H1 (cell line): Measurements from ENCODE around the gene CXCL6. TPM values are rescaled to one million over a fixed set of nuclear protein-coding genes. Genes with fewer than 3 reads are reported as not detected.

Experiments
- CTCF ChIA-PET: fragments of 300-600 bp; sonication (Branson Sonifier 250); formaldehyde crosslinking; loops from one replicate; lab custom pipeline; 2021; ENCODE audit not compliant: partially characterized antibody; lab: Charles Lee
- POLR2A ChIA-PET: fragments of 300-600 bp; sonication (Branson Sonifier 250); formaldehyde crosslinking; loops from one replicate; lab custom pipeline; 2021; ENCODE audit warnings: inconsistent platforms; ENCODE audit not compliant: partially characterized antibody; lab: Charles Lee
- DNase-seq, 2 experiments: peaks; one replicate each; pipeline versions ENCODE4 v3.0.0 to v3.0.0-alpha.2; 2010 to 2022; ENCODE audit warnings: low spot score in 2 of 2, low read depth in 1 of 2, mixed read lengths in 1 of 2
- FAIRE-seq: peaks from 2 replicates; lab custom pipeline; 2011; peaks lifted over from hg19 to GRCh38; lab: Jason Lieb, UNC
- H2AFZ ChIP-seq: 2 replicates; pipeline ENCODE4 v1.8.1; 2012; ENCODE audit warnings: low read length, inconsistent platforms
- H2AK5ac ChIP-seq: 2 replicates; pipeline ENCODE4 v1.6.1; 2013; ENCODE audit warnings: low read depth, low read length
- H2BK120ac ChIP-seq: replicated peaks from 2 replicates; pipeline ENCODE3; 2013; ENCODE audit warnings: low read depth, low read length, inconsistent platforms
- H2BK12ac ChIP-seq: 2 replicates; pipeline ENCODE4 v1.6.1; 2013; ENCODE audit warnings: low read depth, low read length
- H2BK15ac ChIP-seq: 2 replicates; pipeline ENCODE4 v1.6.1; 2013; ENCODE audit warnings: low read length
- H2BK20ac ChIP-seq: 2 replicates; pipeline ENCODE4 v1.6.1; 2013; ENCODE audit warnings: low read length
- H2BK5ac ChIP-seq: 2 replicates; pipeline ENCODE4 v1.6.1; 2013; ENCODE audit warnings: low read depth, low read length
- H3K14ac ChIP-seq: 2 replicates; pipeline ENCODE4 v1.6.1; 2013; ENCODE audit warnings: inconsistent platforms; ENCODE audit not compliant: insufficient read length
- H3K18ac ChIP-seq: 2 replicates; pipeline ENCODE4 v1.6.1; 2013; ENCODE audit warnings: low read length; ENCODE audit errors: extremely low read depth
- H3K23ac ChIP-seq: 2 replicates; pipeline ENCODE4 v1.6.1; 2013; ENCODE audit warnings: inconsistent platforms; ENCODE audit not compliant: insufficient read length
- H3K23me2 ChIP-seq: 2 replicates; pipeline ENCODE4 v1.6.1; 2013; ENCODE audit warnings: low read depth, low read length
- H3K27ac ChIP-seq: 2 replicates; pipeline ENCODE4 v1.6.1; 2011; ENCODE audit warnings: low read depth, low read length, inconsistent platforms
- H3K27me3 ChIP-seq, 4 experiments: replicated peaks in 1 of 4; 1 replicate in 1 of 4; 2 replicates in 3 of 4; pipeline versions ENCODE4 v1.6.1 to v1.8.1; 2011 to 2013; ENCODE audit warnings: low read length in 3 of 4, mild to moderate bottlenecking in 3 of 4, inconsistent platforms in 2 of 4, mixed read lengths in 2 of 4, moderate library complexity in 1 of 4; ENCODE audit not compliant: control insufficient read depth in 3 of 4, insufficient read depth in 3 of 4; ENCODE audit errors: extremely low read depth in 1 of 4
- H3K36me3 ChIP-seq, 4 experiments: 2 replicates each; pipeline versions ENCODE4 v1.6.1 to v1.8.1; 2011 to 2013; ENCODE audit warnings: mild to moderate bottlenecking in 4 of 4, low read length in 3 of 4, moderate library complexity in 2 of 4, control low read depth in 1 of 4, inconsistent platforms in 1 of 4; ENCODE audit not compliant: insufficient read depth in 4 of 4, control insufficient read depth in 2 of 4
- H3K4ac ChIP-seq: replicated peaks from 2 replicates; pipeline ENCODE3; 2013; ENCODE audit warnings: low read length, low read depth, mixed read lengths, inconsistent platforms; ENCODE audit not compliant: insufficient read length
- H3K4me1 ChIP-seq, 4 experiments: replicated peaks in 1 of 4; 1 replicate in 1 of 4; 2 replicates in 3 of 4; pipeline versions ENCODE4 v1.6.1 to v1.8.1; 2011 to 2013; ENCODE audit warnings: low read length in 3 of 4, inconsistent platforms in 2 of 4, mixed read lengths in 1 of 4; ENCODE audit not compliant: insufficient read depth in 4 of 4, control insufficient read depth in 3 of 4
- H3K4me2 ChIP-seq, 2 experiments: 2 replicates each; pipeline versions ENCODE4 v1.6.1 to v1.8.1; 2011 to 2013; ENCODE audit warnings: low read depth in 2 of 2, low read length in 2 of 2, control low read depth in 1 of 2, inconsistent platforms in 1 of 2, mild to moderate bottlenecking in 1 of 2; ENCODE audit not compliant: insufficient read depth in 1 of 2
- H3K4me3 ChIP-seq, 4 experiments: fragments of 200-600, 300-600 bp in 1 of 4; sonication (generic), shearing (Covaris generic), sonication (Bioruptor Twin) in 1 of 4; 2 replicates each; pipeline versions ENCODE4 v1.5.1 to v1.8.1; 2011 to 2016; ENCODE audit warnings: low read length in 4 of 4, low read depth in 3 of 4, control low read depth in 2 of 4, inconsistent platforms in 2 of 4, mild to moderate bottlenecking in 2 of 4, mixed read lengths in 1 of 4, moderate library complexity in 1 of 4; ENCODE audit not compliant: insufficient read depth in 2 of 4; ENCODE audit errors: extremely low read depth in 1 of 4
- H3K56ac ChIP-seq: replicated peaks from 2 replicates; pipeline ENCODE3; 2013; ENCODE audit warnings: low read depth, mild to moderate bottlenecking, mixed read lengths, low read length, inconsistent platforms; ENCODE audit not compliant: insufficient read length
- H3K79me1 ChIP-seq: 2 replicates; pipeline ENCODE4 v1.6.1; 2013; ENCODE audit warnings: low read depth, low read length, control low read depth
- H3K79me2 ChIP-seq, 2 experiments: 2 replicates each; pipeline versions ENCODE4 v1.6.1 to v1.8.1; 2012 to 2013; ENCODE audit warnings: low read length in 2 of 2, mild to moderate bottlenecking in 2 of 2, inconsistent platforms in 1 of 2; ENCODE audit not compliant: insufficient read depth in 2 of 2, control insufficient read depth in 1 of 2
- H3K9ac ChIP-seq, 4 experiments: replicated peaks in 1 of 4; 1 replicate in 1 of 4; 2 replicates in 3 of 4; pipeline versions ENCODE4 v1.6.1 to v1.8.1; 2011 to 2013; ENCODE audit warnings: low read depth in 3 of 4, low read length in 3 of 4, control low read depth in 2 of 4, mild to moderate bottlenecking in 2 of 4, moderate library complexity in 2 of 4, inconsistent platforms in 1 of 4; ENCODE audit errors: extremely low read depth in 1 of 4
- H3K9me3 ChIP-seq, 2 experiments: 2 replicates each; pipeline versions ENCODE4 v1.6.1 to v1.8.1; 2012 to 2013; ENCODE audit warnings: mild to moderate bottlenecking in 2 of 2, moderate library complexity in 2 of 2, control low read depth in 1 of 2, inconsistent platforms in 1 of 2, low read depth in 1 of 2, low read length in 1 of 2, mixed read lengths in 1 of 2; ENCODE audit not compliant: insufficient read depth in 2 of 2
- H4K20me1 ChIP-seq, 2 experiments: replicated peaks in 1 of 2; 2 replicates each; pipeline versions ENCODE3 to v1.8.1; 2011 to 2013; ENCODE audit warnings: inconsistent platforms in 2 of 2, low read length in 2 of 2, mild to moderate bottlenecking in 1 of 2; ENCODE audit not compliant: insufficient read depth in 2 of 2, control insufficient read depth in 1 of 2
- H4K5ac ChIP-seq: 2 replicates; pipeline ENCODE4 v1.6.1; 2013; ENCODE audit warnings: low read length, low read depth, mixed read lengths, inconsistent platforms; ENCODE audit not compliant: insufficient read length
- H4K8ac ChIP-seq: 2 replicates; pipeline ENCODE4 v1.8.0; 2013; ENCODE audit warnings: mild to moderate bottlenecking, moderate library complexity, low read length, inconsistent platforms; ENCODE audit not compliant: insufficient read depth; ENCODE audit errors: extremely low read depth
- H4K91ac ChIP-seq: replicated peaks from 2 replicates; pipeline ENCODE3; 2013; ENCODE audit warnings: low read length, mixed read lengths, inconsistent platforms; ENCODE audit not compliant: insufficient read length
- CHD1 ChIP-seq: IDR thresholded peaks from 2 replicates; pipeline ENCODE4 v1.6.1; 2012; ENCODE audit warnings: low read depth, low read length, improper control_type of control experiment
- SP2 ChIP-seq: IDR thresholded peaks from 2 replicates; pipeline ENCODE4 v1.6.1; 2012; ENCODE audit warnings: mild to moderate bottlenecking, low read length, inconsistent platforms
- TEAD4 ChIP-seq: IDR thresholded peaks from 2 replicates; pipeline ENCODE4 v1.6.1; 2012; ENCODE audit warnings: low read depth, low read length, inconsistent platforms, mixed read lengths
- ZNF274 ChIP-seq: IDR thresholded peaks from 2 replicates; pipeline ENCODE4 v1.7.0; 2012; ENCODE audit warnings: low read length, borderline replicate concordance; ENCODE audit errors: extremely low read depth
- polyA plus RNA-seq, 7 experiments: library from polyadenylated mRNA; depleted of rRNA in 3 of 7; stranded (reverse) in 5 of 7; unstranded in 2 of 7; fragments of >200 nt in 5 of 7; fragments of 200-250 nt in 2 of 7; gene quantifications; 1 replicate in 5 of 7; 2 replicates in 1 of 7; 4 replicates in 1 of 7; pipeline versions ENCODE4 v1.2.1 to v1.2.3, GENCODE V29; 2011 to 2013; ENCODE audit warnings: missing spikeins in 2 of 7, mixed read lengths in 2 of 7
- total RNA-seq: library from RNA; stranded (reverse); fragmentation: NEBNext Ultra II Directional; extraction: Animal tissue kit (Norgen Biotek cat#: 25700); gene quantifications from 2 replicates; pipeline ENCODE4 v1.2.1, GENCODE V29; 2021

Gene CXCL6
- total and polyA plus RNA-seq, 2 of the 8 experiments (the other 6 are each of a cell fraction or from before 2014, with no cell fraction given), result 6.3 to 8.0 TPM

DNA sequence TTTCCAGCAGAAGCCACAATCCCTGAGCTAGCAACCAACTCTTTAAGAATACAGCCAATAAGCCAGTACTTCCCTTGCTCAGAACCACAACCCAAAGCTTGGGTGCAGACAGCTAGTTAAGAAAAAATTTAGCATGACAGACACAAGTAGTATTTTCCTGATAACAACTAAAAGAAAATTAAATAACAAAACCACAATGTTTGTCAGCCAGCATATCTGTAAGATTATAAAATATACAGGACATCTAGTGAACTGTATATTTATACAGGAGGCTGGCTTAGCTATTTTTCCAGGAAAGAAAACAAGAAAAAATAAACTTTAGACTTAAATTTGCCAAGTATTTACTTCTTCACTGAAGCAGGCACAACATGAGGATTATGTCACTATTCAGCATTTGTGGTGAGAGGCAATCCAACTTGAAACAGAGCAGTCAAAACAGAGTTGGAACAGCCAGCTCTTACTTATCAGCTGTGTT is 23.2 kb downstream of the CXCL6 start:
- no peaks in the 10 kb centered on the region for H3K9me3 ChIP-seq
- H3K27me3 ChIP-seq, result no peaks in the 10 kb centered on the region
- H2BK15ac ChIP-seq, result no peak overlapping the region
- no peak overlapping the region for H3K9ac ChIP-seq
- H3K23ac ChIP-seq, result no peak overlapping the region
- CTCF ChIA-PET, result interaction anchor here (0.8 to 1.8 kb wide), 8 partner anchors 9 to 548 kb away, joined by 3 to 5 read pairs (median 4); partner anchors contain the start of gene CXCL2
- no peak overlapping the region for H3K56ac ChIP-seq
- H2BK20ac ChIP-seq, result no peak overlapping the region
- H3K4me3 ChIP-seq, result no peak overlapping the region
- H3K36me3 ChIP-seq, result no peaks in the 10 kb centered on the region
- H3K18ac ChIP-seq, result no peak overlapping the region
- no peak overlapping the region for H2BK12ac ChIP-seq
- no peaks in the 10 kb centered on the region for H3K79me1 ChIP-seq
- H4K8ac ChIP-seq, result no peak overlapping the region
- H2BK120ac ChIP-seq, result no peak overlapping the region
- H2AFZ ChIP-seq, result no peak overlapping the region
- H3K4me1 ChIP-seq, result no peaks in the 10 kb centered on the region
- H4K5ac ChIP-seq, result no peak overlapping the region
- H3K79me2 ChIP-seq, result no peaks in the 10 kb centered on the region
- H3K4ac ChIP-seq, result no peak overlapping the region
- H4K20me1 ChIP-seq, result no peaks in the 10 kb centered on the region
- H4K91ac ChIP-seq, result no peak overlapping the region
- no peak overlapping the region for H2BK5ac ChIP-seq
- no peak for FAIRE-seq
- no peak overlapping the region for H3K27ac ChIP-seq
- no peak overlapping the region for H3K14ac ChIP-seq
- no peak overlapping the region for H3K4me2 ChIP-seq
- TF ChIP-seq CHD1 (no peak), SP2 (no peak), ZNF274 (no peak), TEAD4 (no peak)
- TF ChIP-seq, all 59 proteins: peak for 0
- Histone ChIP-seq H3K23me2 (no peaks in the 10 kb centered on the region), H2AK5ac (no peak overlapping the region)
- POLR2A ChIA-PET, result no interaction called here
- DNase-seq, result no peak
